KMS-11 (cell line): ENCODE data around the gene MAJIN.

Experiments
- H2AFZ ChIP-seq: fragments of 200-600 bp; sonication (generic); 2 replicates; pipeline ENCODE4 v1.6.1; 2016; ENCODE audit warnings: antibody characterized with exemption, mixed run types, low read depth
- H3K27ac ChIP-seq: fragments of 200-600 bp; sonication (generic); 2 replicates; pipeline ENCODE4 v1.6.1; 2016; ENCODE audit warnings: mild to moderate bottlenecking, mixed run types
- H3K27me3 ChIP-seq: fragments of 200-600 bp; sonication (generic); 2 replicates; pipeline ENCODE4 v1.6.1; 2017; ENCODE audit warnings: mild to moderate bottlenecking, low read depth, mixed run types, moderate library complexity; ENCODE audit not compliant: insufficient read depth
- H3K36me3 ChIP-seq: fragments of 200-600 bp; sonication (generic); 2 replicates; pipeline ENCODE4 v1.6.1; 2017; ENCODE audit warnings: mild to moderate bottlenecking, mixed run types; ENCODE audit not compliant: insufficient read depth
- H3K4me1 ChIP-seq: fragments of 200-600 bp; sonication (generic); 2 replicates; pipeline ENCODE4 v1.6.1; 2016; ENCODE audit warnings: mild to moderate bottlenecking, low read depth, mixed run types; ENCODE audit not compliant: poor library complexity, severe bottlenecking
- H3K4me2 ChIP-seq: fragments of 200-600 bp; sonication (generic); 2 replicates; pipeline ENCODE4 v1.7.0; 2016; ENCODE audit warnings: mild to moderate bottlenecking, mixed run types
- H3K4me3 ChIP-seq: fragments of 200-600 bp; sonication (generic); IDR thresholded peaks from 2 replicates; pipeline ENCODE4 v1.6.1; 2017; ENCODE audit warnings: low read depth, low read length, mixed read lengths; ENCODE audit not compliant: insufficient read depth
- H3K79me2 ChIP-seq: fragments of 200-600 bp; sonication (generic); 2 replicates; pipeline ENCODE4 v1.6.1; 2016; ENCODE audit warnings: low read depth, mixed run types; ENCODE audit not compliant: insufficient read depth
- H3K9ac ChIP-seq: fragments of 200-600 bp; sonication (generic); 2 replicates; pipeline ENCODE4 v1.6.1; 2016; ENCODE audit warnings: mild to moderate bottlenecking, mixed run types
- H4K20me1 ChIP-seq: fragments of 200-600 bp; sonication (generic); 2 replicates; pipeline ENCODE4 v1.6.1; 2016; ENCODE audit warnings: mild to moderate bottlenecking, mixed run types; ENCODE audit not compliant: insufficient read depth
- TF ChIP-seq, protein P1 (sequence below): fragments of 200-600 bp; sonication (generic); conservative IDR thresholded peaks from 2 replicates; pipeline ENCODE4 v1.6.1; 2017; ENCODE audit warnings: low read depth, mild to moderate bottlenecking, antibody characterized with exemption, low read length, moderate library complexity, mixed read lengths

The MAJIN gene

GRCh38 chr11:64900263-64900678 is 71.6 kb downstream of the MAJIN start:
- Histone ChIP-seq H3K27ac (no peak overlapping the region), H4K20me1 (no peaks in the 10 kb centered on the region), H3K79me2 (no peaks in the 10 kb centered on the region), H3K4me1 (no peaks in the 10 kb centered on the region), H3K4me3 (no peak overlapping the region), H3K9ac (no peak overlapping the region), H2AFZ (no peak overlapping the region), H3K4me2 (no peak overlapping the region), H3K36me3 (no peaks in the 10 kb centered on the region), H3K27me3 (no peaks in the 10 kb centered on the region)
- TF ChIP-seq, protein P1, sequence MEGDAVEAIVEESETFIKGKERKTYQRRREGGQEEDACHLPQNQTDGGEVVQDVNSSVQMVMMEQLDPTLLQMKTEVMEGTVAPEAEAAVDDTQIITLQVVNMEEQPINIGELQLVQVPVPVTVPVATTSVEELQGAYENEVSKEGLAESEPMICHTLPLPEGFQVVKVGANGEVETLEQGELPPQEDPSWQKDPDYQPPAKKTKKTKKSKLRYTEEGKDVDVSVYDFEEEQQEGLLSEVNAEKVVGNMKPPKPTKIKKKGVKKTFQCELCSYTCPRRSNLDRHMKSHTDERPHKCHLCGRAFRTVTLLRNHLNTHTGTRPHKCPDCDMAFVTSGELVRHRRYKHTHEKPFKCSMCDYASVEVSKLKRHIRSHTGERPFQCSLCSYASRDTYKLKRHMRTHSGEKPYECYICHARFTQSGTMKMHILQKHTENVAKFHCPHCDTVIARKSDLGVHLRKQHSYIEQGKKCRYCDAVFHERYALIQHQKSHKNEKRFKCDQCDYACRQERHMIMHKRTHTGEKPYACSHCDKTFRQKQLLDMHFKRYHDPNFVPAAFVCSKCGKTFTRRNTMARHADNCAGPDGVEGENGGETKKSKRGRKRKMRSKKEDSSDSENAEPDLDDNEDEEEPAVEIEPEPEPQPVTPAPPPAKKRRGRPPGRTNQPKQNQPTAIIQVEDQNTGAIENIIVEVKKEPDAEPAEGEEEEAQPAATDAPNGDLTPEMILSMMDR, result no peak

DNA sequence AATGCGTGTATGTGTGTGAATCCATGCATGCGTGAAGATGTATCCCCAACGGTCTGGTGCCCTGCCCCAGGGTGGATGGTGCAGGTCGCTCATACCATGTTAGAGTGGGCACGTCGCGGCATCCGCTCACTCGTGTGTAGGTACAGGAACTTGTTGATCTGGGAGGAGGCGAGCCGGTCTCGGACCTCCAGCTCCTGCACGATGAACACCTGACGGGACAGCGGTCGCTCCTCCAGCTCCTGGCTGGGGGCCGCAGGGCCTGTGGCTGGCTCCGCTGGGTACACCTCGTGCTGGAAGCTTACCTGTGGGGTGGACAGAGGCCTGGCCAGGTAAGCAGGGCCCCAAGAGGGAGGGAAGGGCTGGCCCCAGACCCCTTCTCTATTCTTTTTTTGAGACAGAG is 73.4 kb downstream of the MAJIN start:
- H2AFZ ChIP-seq, result no peak overlapping the region
- no peak overlapping the region for H3K4me2 ChIP-seq
- H3K79me2 ChIP-seq, result no peaks in the 10 kb centered on the region
- H3K36me3 ChIP-seq, result no peaks in the 10 kb centered on the region
- TF ChIP-seq, protein P1, result no peak
- H3K9ac ChIP-seq, result no peak overlapping the region
- no peak overlapping the region for H3K27ac ChIP-seq
- no peaks in the 10 kb centered on the region for H3K27me3 ChIP-seq
- H3K4me3 ChIP-seq, result no peak overlapping the region
- peaks cover 5% of the 10 kb centered on the region for H3K4me1 ChIP-seq
- no peaks in the 10 kb centered on the region for H4K20me1 ChIP-seq

DNA sequence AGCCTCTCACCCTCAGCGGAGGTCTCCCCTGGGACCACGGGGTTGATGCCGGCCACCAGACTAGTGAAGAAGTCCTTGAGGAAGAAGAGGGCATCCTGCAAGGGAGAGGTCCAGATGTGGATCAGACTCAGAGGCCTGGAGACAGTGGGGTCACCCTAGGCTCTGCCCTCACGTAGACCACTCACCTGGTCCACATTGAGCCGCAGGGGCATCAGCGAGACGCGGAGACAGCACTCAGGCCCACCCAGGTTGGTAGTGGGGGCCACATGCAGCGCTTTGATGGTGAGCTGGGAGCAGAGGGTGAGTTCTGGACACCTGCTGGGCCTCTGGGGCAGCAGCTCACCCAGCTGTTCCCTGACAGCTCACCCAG is 73.8 kb downstream of the MAJIN start:
- Histone ChIP-seq H2AFZ (no peak overlapping the region), H4K20me1 (no peaks in the 10 kb centered on the region), H3K4me2 (no peak overlapping the region), H3K4me3 (no peak overlapping the region), H3K4me1 (peaks cover 5% of the 10 kb centered on the region), H3K36me3 (no peaks in the 10 kb centered on the region), H3K27me3 (no peaks in the 10 kb centered on the region), H3K27ac (no peak overlapping the region), H3K9ac (no peak overlapping the region), H3K79me2 (no peaks in the 10 kb centered on the region)
- TF ChIP-seq, protein P1, result no peak

- TF ChIP-seq, protein P1, result no peak
- Histone ChIP-seq H3K27ac (no peak overlapping the region), H3K27me3 (no peaks in the 10 kb centered on the region), H3K9ac (no peak overlapping the region), H3K36me3 (no peaks in the 10 kb centered on the region), H3K79me2 (no peaks in the 10 kb centered on the region), H3K4me3 (no peak overlapping the region), H3K4me2 (no peak overlapping the region), H3K4me1 (peaks cover 5% of the 10 kb centered on the region), H2AFZ (no peak overlapping the region), H4K20me1 (no peaks in the 10 kb centered on the region)
Measured at GRCh38 chr11:64897381-64898075, 74.4 kb downstream of the MAJIN start.
